K562 (cell line): ENCODE data around the gene PYGM. TPM values are rescaled to one million over a fixed set of nuclear protein-coding genes. Genes with fewer than 3 reads are reported as not detected.

Source experiments
- ATAC-seq: fragments of 200-7000 bp; cut with Tn5 transposase; 3 replicates; pipeline ENCODE4 v1.9.1; 2020; ENCODE audit warnings: moderate library complexity
- BruUV-seq: library from RNA; stranded (reverse); fragments of 400-500 nt; replicated peaks from 2 replicates; lab custom pipeline; 2021; lab: Mats Ljungman, UMichigan
- CTCF ChIA-PET: fragments of 300-600 bp; formaldehyde crosslinking; extraction: SDS; loops from one replicate; lab custom pipeline; 2021; ENCODE audit warnings: low intra/inter-chr PET ratio; lab: Yijun Ruan, JAX
- POLR2A ChIA-PET: fragments of 300-600, 350-650 bp; sonication (Branson Sonifier 250); formaldehyde crosslinking; extraction: SDS; loops from one replicate; lab custom pipeline; 2021; ENCODE audit warnings: antibody characterized with exemption, inconsistent platforms; lab: Yijun Ruan, JAX
- DNase-seq, 4 experiments: peaks; one replicate each; pipeline versions ENCODE4 v3.0.0 to v3.0.0-alpha.2; 2011 to 2018; ENCODE audit warnings: low spot score in 3 of 4, mixed read lengths in 3 of 4; ENCODE audit errors: extremely low read depth in 1 of 4
- FAIRE-seq: peaks from 2 replicates; lab custom pipeline; 2011; peaks lifted over from hg19 to GRCh38; lab: Jason Lieb, UNC
- H2AFZ ChIP-seq: 2 replicates; pipeline ENCODE4 v1.6.0; 2011; ENCODE audit warnings: low read depth, low read length, control low read depth, inconsistent platforms
- H3K27ac ChIP-seq: fragments of 200-600 bp; 3 replicates; pipeline ENCODE4 v1.8.0; 2011; ENCODE audit warnings: low read depth, mild to moderate bottlenecking, control low read depth, inconsistent platforms, low read length, moderate library complexity, mixed read lengths; ENCODE audit errors: extremely low read depth
- H3K27me3 ChIP-seq, 2 experiments: fragments of 300-600 bp in 1 of 2; 2 replicates in 1 of 2; 3 replicates in 1 of 2; pipeline versions ENCODE4 v1.6.0 to v1.8.0; 2011; ENCODE audit warnings: inconsistent platforms in 2 of 2, low read length in 2 of 2, mild to moderate bottlenecking in 1 of 2, mixed read lengths in 1 of 2, moderate library complexity in 1 of 2; ENCODE audit not compliant: control insufficient read depth in 2 of 2, insufficient read depth in 2 of 2
- H3K36me3 ChIP-seq: fragments of 300-600 bp; 3 replicates; pipeline ENCODE4 v1.8.0; 2011; ENCODE audit warnings: mild to moderate bottlenecking, low read length, inconsistent platforms; ENCODE audit not compliant: control insufficient read depth, insufficient read depth
- H3K4me1 ChIP-seq, 2 experiments: fragments of 200-600 bp in 1 of 2; replicated peaks in 1 of 2; 2 replicates in 1 of 2; 3 replicates in 1 of 2; pipeline versions ENCODE4 v1.5.1 to v1.8.0; 2011; ENCODE audit warnings: inconsistent platforms in 2 of 2, low read length in 2 of 2, mild to moderate bottlenecking in 1 of 2, mixed read lengths in 1 of 2, moderate library complexity in 1 of 2; ENCODE audit not compliant: control insufficient read depth in 2 of 2, insufficient read depth in 2 of 2
- H3K4me2 ChIP-seq: 2 replicates; pipeline ENCODE4 v1.6.1; 2011; ENCODE audit warnings: low read length, control low read depth, inconsistent platforms, mixed read lengths; ENCODE audit not compliant: insufficient read depth
- H3K4me3 ChIP-seq: fragments of 200-600 bp; sonication (generic), shearing (Covaris generic); 2 replicates; pipeline ENCODE4 v1.5.1; 2016; ENCODE audit warnings: control low read depth, inconsistent platforms
- H3K79me2 ChIP-seq: fragments of 200-600 bp; 3 replicates; pipeline ENCODE4 v1.8.0; 2011; ENCODE audit warnings: low read length, inconsistent platforms; ENCODE audit not compliant: control insufficient read depth, insufficient read depth
- H3K9ac ChIP-seq, 2 experiments: 2 replicates each; pipeline versions ENCODE4 v1.6.0 to v1.6.1; 2011; ENCODE audit warnings: low read depth in 2 of 2, low read length in 2 of 2, control low read depth in 1 of 2, inconsistent platforms in 1 of 2, mild to moderate bottlenecking in 1 of 2, mixed read lengths in 1 of 2; ENCODE audit not compliant: insufficient read depth in 1 of 2
- H3K9me1 ChIP-seq: one replicate; pipeline ENCODE4 v1.6.0; 2011; ENCODE audit warnings: inconsistent platforms, mild to moderate bottlenecking, low read length, moderate library complexity; ENCODE audit not compliant: control insufficient read depth, insufficient read depth
- H3K9me3 ChIP-seq: replicated peaks from 2 replicates; pipeline ENCODE4 v1.5.1; 2011; ENCODE audit warnings: low read depth, low read length, inconsistent platforms; ENCODE audit not compliant: control insufficient read depth, insufficient read depth
- H4K20me1 ChIP-seq: replicated peaks from 2 replicates; pipeline ENCODE4 v1.6.1; 2011; ENCODE audit warnings: low read length, inconsistent platforms, mixed read lengths; ENCODE audit not compliant: control insufficient read depth, insufficient read depth
- NKRF ChIP-seq: fragments of 450-650 bp; IDR thresholded peaks from 2 replicates; pipeline ENCODE4 v1.6.1; 2016; ENCODE audit warnings: borderline replicate concordance
- OTX1 ChIP-seq: fragments of 450-650 bp; formaldehyde crosslinking; IDR thresholded peaks from 2 replicates; pipeline ENCODE4 v1.4.0; 2022; ENCODE audit warnings: mild to moderate bottlenecking
- SAFB ChIP-seq: fragments of 200-400 bp; formaldehyde crosslinking; IDR thresholded peaks from 2 replicates; pipeline ENCODE4 v1.6.1; 2017; ENCODE audit warnings: low read depth, low read length, borderline replicate concordance
- SAP30 ChIP-seq: fragments of 200-600 bp; sonication (generic); IDR thresholded peaks from 2 replicates; pipeline ENCODE4 v1.6.1; 2012; ENCODE audit warnings: borderline replicate concordance, low read depth, mild to moderate bottlenecking, moderate library complexity, low read length, control low read depth, inconsistent platforms; ENCODE audit not compliant: insufficient read depth, poor library complexity, severe bottlenecking
- SMARCB1 ChIP-seq: IDR thresholded peaks from 2 replicates; pipeline ENCODE4 v1.6.1; 2011; ENCODE audit warnings: improper control_type of control experiment, low read depth; ENCODE audit not compliant: insufficient read length
- SREBF2 ChIP-seq: sonication (generic); formaldehyde crosslinking; IDR thresholded peaks from 2 replicates; pipeline ENCODE4 v1.4.0; 2020; ENCODE audit warnings: mild to moderate bottlenecking, missing genetic modification reagents
- WGBS: fragments of 100-300 bp; shearing (Covaris generic); methylation state at CpG from one replicate; pipeline ENCODE4 v1.1.6; 2016; ENCODE audit warnings: low coverage, mixed read lengths; ENCODE audit not compliant: insufficient coverage; ENCODE audit errors: missing lambda C conversion rate; 5-methylcytosine and 5-hydroxymethylcytosine counted together
- in situ Hi-C: fragments of 300-500 bp; cut with MboI; formaldehyde crosslinking; loops from 4 replicates; pipeline ENCODE4 v1.15.0; 2018; ENCODE audit warnings: inconsistent platforms, mixed read lengths
- intact Hi-C: fragments of 100-400 bp; cut with micrococcal nuclease; formaldehyde crosslinking; loops from 2 replicates; pipeline ENCODE4 v1.14.2; 2022
- polyA plus RNA-seq, 8 experiments: library from polyadenylated mRNA; depleted of rRNA in 4 of 8; stranded (reverse) in 5 of 8; unstranded in 3 of 8; fragments of >200 nt; fragmentation: Nextera tagmentation in 2 of 8; fragmentation: Illumina TruSeq in 1 of 8; extraction: Ambion mirVana in 2 of 8; extraction: Trizol in 1 of 8; gene quantifications; 2 replicates each; pipeline versions ENCODE4 v1.2.1 to v1.2.3, GENCODE V29; 2011 to 2014; ENCODE audit warnings: inconsistent platforms in 1 of 8, missing spikeins in 1 of 8
- total RNA-seq, 7 experiments: library from RNA; depleted of rRNA in 6 of 7; stranded (reverse); fragments of >200 nt in 6 of 7; fragmentation: Illumina TruSeq in 2 of 7; extraction: Trizol in 2 of 7; gene quantifications; 2 replicates each; pipeline versions ENCODE4 v1.2.1 to v1.2.3, GENCODE V29; 2011 to 2021; ENCODE audit warnings: low replicate concordance in 1 of 7

PYGM gene
- total and polyA plus RNA-seq, 9 of the 15 experiments (the other 6 are each of a cell fraction or from before 2014, with no cell fraction given), result 0.07 to 1.5 (median 0.68) TPM

GRCh38 chr11:64746486-64746885, 13.3 kb downstream of the PYGM start:
- FAIRE-seq, result no peak
- ChIA-PET CTCF (no interaction called here), POLR2A (interaction anchor here (0.6 to 2.0 kb wide), 5 partner anchors 14 to 150 kb away, joined by 3 to 18 read pairs (median 4); partner anchors contain the start of gene PYGM)
- Histone ChIP-seq H4K20me1 (no peaks in the 10 kb centered on the region; the same call in 1 of the 2 replicates), H3K4me1 (peaks cover 12 to 56% of the 10 kb centered on the region in 2 experiments; a peak in 3 of 5 replicates), H3K27me3 (no peaks in the 10 kb centered on the region), H2AFZ (peak overlapping the region; percentile 39; the same call in 1 of the 2 replicates), H3K27ac (no peak overlapping the region), H3K36me3 (no peaks in the 10 kb centered on the region), H3K79me2 (no peaks in the 10 kb centered on the region), H3K9me3 (no peaks in the 10 kb centered on the region), H3K9me1 (no peaks in the 10 kb centered on the region), H3K9ac (0 out of 4 replicates have a peak overlapping the region, but pooled peaks of 1 of the 2 experiments have one; percentile 4), H3K4me2 (no peak overlapping the region), H3K4me3 (no peak overlapping the region)
- in situ Hi-C loops (no loop called here), intact Hi-C loops (no loop called here)
- no TSS peak for BruUV-seq
- TF ChIP-seq SREBF2 (CRISPR knock-in tag), result no peak
- no peak for TF ChIP-seq SAFB
- TF ChIP-seq OTX1, result no peak
- no peak for TF ChIP-seq SMARCB1
- TF ChIP-seq NKRF, result no peak
- TF ChIP-seq SAP30, result no peak
- no peak for ATAC-seq
- 49% methylated on average over 9 of the region's 10 CpGs for WGBS
- DNase-seq, result no peak
